Stimulated activated naive CD4-positive, alpha-beta T cell treated with Interleukin-2 at 50 U/mL for 16 hours (primary cell): Measurements from ENCODE around the gene TPBG.

Experiments
- DNase-seq: peaks from one replicate; lab custom pipeline; 2025; lab: John Stamatoyannopoulos, UW

The TPBG gene

GRCh38 chr6:82363428-82364086 lies at the start of gene TPBG:
Gene TPBG, plus strand, starts transcription at chr6:82363817. Its CDS starts 1,145 bp downstream, at chr6:82364962.
- DNase-seq, result peak; percentile 24

DNA sequence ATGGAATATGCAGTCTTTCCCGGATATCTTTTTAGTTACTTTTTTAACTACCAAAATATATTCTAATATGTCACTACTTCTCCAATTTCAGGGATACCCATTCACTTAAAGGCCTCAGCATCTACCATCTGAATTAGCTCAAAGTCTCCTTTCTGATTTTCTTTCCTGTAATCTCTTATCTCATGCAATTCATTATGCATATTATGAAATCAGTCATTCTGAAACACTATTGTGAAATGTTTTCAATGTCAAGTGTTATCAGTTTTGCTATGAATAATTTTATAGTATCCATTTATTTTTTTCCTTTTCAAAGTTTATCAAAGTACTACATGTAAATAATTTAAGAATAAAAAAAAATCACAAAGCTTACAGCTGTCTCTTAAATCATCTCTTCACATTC lies 41.2 kb upstream of the TPBG start:
- DNase-seq, result no peak

DNA sequence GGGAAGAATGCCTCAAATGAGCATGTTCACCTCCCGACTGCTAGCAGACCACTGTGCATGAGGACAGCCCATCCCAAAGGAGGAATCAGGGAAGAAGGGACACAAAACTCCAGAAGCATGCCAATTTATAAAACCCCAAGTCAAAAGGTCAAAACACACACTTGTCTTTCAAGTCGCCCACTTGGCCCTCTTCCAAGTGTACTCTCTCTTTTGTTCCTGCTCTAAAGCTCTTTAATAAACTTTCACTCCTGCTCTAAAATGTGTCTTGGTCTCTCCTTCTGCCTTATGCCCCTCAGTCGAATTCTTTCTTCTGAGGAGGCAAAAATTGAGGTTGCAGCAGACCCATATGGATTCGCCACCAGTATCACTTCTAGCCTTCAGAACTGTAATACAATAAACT lies 33.9 kb upstream of the TPBG start:
- no peak for DNase-seq

DNA sequence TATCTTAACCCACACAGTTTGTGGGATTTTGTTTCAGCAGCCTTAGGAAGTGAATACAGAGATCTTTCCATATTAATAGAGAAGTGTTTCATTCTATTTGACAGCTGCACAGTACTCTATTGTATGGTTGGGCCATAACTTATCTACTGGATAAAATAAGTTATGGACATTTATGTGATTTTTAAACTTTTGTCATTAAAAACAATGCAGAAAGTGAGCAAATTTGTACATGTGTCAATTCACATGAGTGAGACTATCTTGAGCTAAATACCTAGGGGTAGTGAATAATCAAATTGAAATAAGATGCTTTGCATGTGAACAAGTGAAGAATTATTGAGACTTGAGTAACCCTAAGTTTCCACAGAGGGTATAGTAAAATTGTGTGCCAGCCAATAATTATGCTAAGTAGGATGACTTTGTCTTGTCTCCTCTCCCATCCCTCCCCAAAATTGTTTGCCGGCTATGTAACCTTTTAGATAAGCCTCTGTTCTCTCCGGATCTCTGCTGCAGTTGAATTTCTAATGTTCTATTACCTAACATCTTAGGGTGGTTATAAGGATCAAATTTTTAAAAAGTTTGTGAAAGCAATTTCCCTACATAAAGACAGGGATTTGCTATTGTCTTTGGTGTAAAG lies 33.3 kb upstream of the TPBG start:
- no peak for DNase-seq

- no peak for DNase-seq
These were observed 32.4 kb upstream of the TPBG start for GRCh38 chr6:82331031-82331773.

- no peak for DNase-seq
These were observed 29.8 kb upstream of the TPBG start for GRCh38 chr6:82333781-82334180.

DNA sequence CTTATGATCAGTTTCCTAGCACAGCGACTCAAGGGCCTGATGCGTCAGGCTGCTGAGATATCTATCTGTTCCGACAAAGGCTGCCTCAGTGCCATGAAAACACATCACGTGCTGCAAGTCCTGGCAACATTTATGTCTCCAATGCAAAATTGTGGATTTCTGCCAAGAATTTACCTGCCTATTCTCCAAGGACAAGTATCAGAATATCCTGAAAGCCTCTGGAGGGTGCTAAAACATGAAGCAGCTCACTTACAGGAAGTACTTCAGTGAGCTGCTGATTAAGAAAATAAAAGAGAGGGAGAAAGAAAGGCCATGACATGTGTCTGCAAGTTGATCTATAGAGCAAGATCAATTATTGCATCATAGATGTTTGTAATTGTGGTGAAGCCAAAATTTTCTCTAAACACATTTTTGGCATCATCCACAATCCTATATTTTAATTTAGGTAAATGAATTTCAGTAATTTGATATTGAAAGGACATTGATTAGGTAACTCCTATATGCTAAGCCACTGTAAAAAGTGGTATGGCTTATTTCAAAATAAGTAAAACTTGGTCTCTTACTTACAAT lies 25.8 kb upstream of the TPBG start:
- no peak for DNase-seq

DNA sequence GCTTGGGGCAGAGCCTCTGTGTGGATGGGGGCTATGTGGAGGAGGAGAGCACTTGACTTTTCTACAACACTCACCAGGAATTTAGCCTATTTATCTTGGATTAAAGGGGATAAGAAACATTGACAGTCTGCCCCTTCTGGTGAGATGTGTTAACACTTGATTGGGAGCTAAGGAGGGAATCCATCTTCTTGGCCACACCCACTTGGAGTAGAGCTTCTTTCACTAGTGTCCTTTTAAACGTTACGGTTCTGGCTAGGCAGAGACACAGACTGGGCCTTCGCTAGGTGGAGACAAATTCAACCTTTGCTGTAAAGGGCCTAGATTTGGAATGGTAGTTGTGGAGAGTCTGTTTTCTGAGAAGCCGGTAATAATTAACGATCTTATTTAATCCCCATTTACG lies 15.5 kb upstream of the TPBG start:
- no peak for DNase-seq

DNA sequence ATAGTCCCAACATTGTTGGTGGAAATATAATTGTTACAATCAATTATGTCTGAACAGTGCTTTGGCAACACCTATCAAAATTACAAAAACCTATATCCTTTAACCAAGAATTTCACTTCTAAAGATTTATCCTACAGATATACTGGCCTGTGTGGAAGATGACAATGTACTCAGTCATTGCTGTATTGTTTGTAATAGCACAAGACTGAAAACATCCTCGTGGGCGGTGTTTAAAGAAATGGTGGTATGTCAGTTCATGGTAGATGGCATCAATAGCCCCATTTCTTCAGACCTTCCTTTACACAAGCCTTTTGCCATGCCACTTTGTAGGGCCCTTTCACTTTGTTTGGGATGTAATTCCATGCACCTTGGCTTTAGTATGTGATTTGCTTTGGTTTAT lies 9.8 kb upstream of the TPBG start:
- no peak for DNase-seq

- no peak for DNase-seq
These were observed 3.1 kb upstream of the TPBG start for GRCh38 chr6:82360552-82360951.

DNA sequence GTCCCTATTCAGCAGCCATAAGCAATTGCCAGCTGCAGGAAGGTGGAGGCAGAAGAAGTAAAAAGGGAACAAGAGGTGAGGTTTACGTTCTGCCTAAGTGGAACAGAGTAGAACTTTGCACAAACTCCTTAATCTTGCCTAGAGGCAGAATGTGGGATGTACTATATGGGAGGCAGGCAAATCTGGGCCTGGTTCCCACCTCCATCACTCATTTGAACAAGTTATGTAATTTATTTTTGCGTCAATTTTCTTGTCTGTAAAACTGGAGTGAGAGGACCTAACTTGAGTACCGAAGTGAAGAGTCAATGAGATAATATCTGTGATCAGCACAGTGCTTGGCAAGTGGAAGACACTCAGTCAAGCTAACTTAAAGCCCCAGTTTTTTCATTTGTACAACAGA lies 2.0 kb upstream of the TPBG start:
- no peak for DNase-seq

DNA sequence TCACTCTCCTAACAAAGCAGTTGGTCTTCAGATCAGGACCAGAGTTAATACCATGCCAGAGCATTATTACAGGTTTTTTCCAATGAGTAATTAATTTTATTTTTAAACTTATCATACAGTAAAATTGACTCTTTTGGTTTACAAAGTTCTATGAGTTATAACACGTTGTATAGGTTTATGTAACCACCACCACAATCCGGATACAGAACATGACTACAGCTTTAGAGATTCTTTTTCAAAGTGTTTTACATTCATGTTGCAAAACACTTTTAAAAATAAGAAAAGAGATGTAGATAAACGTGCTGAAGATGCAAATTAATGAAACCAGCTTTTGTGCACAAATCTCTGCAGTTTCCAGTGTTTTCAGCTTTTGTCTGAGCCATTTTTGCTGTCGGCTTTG lies 1.5 kb upstream of the TPBG start:
- DNase-seq, result no peak

DNA sequence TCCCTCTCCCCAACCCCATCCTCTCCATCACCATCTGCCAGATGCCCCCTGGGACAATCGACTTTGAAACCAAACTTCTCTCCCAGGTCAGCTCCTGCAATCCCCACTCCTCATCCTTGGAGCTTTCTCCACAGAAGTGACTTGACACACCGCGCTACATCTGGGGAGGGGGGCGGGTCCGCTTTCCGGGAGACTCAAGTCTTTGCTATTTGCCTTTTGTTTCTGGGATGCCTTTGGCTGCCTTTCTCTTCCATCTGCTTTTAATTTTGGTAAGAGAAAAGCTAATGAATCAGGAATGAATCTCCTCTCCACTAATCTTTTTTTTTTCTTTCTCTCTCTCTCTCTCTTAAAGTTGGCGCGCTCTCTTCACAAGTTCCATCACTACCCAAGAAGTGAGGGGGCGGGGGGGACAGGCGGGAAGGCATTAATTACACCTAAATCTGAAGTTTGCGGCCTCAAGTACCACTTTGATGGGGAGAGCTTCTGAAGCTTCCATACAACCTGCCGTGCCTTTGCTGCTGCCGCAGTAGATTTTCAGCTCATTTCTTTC lies 664 bp upstream of the TPBG start:
- DNase-seq, result no peak

DNA sequence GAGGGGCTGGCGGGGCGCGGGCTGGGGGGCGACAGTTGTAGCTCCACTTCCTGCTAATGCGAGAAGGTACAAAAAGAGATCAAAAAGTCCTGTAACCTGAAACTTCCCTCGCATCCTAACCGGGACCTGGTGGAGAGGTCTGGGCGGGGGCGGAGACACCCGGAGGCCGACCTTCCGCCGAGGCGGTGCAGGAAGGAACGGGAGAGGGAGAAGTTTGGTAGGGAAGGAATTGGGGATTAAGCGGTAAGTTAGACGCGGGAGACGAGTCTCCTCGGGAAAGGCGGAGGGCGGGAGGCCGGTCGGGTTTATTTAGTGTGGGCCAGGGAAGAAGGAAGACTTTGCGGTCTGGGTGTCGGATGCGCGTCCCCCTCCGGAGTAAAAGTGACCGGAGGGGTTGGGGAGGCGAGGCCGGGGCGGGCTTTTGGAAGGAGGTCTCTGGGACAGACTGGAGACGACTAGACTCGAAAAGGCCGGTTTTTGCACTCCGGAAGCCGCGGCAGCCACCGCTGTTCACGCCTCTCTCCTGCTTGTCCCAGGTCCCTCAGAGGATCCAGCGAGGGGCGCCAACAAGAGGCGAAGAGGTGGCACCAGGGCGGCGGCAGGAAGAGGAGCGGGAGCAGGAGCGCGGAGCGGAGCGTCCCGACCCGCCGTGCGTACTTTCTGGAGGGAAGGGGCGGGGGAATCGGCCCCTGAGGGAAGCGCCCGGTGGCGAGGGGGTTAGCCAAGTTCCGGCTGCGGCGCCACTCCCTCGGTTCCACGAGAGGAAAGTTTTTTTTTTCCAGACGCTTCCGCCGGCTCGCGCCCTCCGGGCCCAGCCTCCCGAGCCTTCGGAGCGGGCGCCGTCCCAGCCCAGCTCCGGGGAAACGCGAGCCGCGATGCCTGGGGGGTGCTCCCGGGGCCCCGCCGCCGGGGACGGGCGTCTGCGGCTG lies 734 bp downstream of the TPBG start:
- DNase-seq, result no peak

GRCh38 chr6:82365016-82365795 lies 1.6 kb downstream of the TPBG start:
- DNase-seq, result no peak

DNA sequence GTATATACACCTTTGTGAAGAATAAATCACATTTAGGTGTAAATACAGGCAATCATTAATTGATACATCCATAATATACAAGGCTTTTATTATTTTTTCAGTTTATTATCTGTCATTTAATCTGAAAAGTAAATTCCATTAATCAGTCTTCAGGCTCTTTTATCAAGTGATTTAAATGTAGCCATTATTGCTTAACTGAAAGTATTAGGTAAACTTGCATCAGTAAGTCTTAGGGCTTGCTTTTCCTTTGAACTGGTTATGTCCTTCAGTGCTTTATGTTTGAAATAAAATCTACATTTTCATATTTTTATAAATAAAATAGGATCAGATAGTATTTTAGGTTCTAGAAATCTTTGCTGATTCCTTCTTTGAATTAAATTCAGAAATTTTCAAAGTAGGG lies 4.1 kb downstream of the TPBG start:
- DNase-seq, result no peak

DNA sequence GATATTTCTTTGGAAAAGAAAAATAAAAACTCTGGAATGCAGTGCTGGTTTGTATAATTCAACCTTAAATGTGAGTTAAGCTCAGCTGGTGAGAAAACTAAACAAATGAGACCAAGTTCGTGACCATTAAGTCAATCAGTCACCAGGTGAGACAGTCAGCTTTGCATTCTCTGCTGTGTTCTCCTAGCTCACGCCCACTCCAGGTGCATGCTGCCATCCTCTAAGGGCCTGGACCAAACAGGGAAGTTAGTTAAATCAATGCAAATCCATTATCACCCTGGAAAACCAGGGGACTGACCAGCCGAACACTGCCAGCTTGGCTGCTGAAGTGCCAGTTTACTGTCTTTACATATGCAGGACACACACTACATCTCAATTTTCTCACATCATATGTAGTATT lies 7.2 kb downstream of the TPBG start:
- DNase-seq, result no peak

DNA sequence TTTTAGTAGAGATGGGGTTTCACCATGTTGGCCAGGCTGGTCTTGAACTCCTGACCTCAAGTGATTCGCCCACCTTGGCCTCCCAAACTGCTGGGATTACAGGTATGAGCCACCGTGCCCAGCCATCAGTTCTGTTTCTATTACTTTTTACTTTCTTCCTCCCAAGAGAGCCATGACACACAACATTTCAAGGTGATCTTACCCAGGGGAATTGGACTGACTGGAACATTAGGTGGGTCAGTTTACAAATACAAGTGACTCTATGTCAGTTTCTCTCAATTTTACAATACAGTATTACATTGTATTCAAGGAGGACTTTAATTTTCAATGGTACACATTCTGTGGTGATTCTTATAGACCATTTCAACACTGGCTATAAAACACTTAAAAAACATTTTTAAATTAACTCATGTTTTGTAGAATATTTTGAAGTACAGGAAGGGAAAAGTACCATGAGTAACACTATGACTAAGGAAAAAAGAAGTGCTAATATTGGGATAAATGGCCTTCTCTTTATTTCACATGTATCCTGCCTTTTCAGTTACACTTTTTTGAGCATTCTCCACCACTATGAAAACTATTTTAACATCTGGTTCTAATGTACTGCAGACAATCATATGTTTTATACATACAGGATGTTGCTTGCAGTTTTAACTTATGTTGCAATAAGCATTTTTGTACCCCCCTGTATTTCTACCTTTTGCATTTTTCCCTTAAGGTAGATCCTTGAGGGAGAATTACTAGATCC lies 8.4 kb downstream of the TPBG start:
- no peak for DNase-seq

- no peak for DNase-seq
These were observed 9.0 kb downstream of the TPBG start for GRCh38 chr6:82372656-82373055.

GRCh38 chr6:82374516-82374915 lies 10.9 kb downstream of the TPBG start:
- no peak for DNase-seq
